Panc1 (cell line): Measurements from ENCODE around the gene PRM3. TPM values are rescaled to one million over a fixed set of nuclear protein-coding genes. Genes with fewer than 3 reads are reported as not detected.

ENCODE experiments used
- ATAC-seq: fragments of 200-7000 bp; cut with Tn5 transposase; 2 replicates; pipeline ENCODE4 v1.9.1; 2020; ENCODE audit warnings: mild to moderate bottlenecking, moderate library complexity
- BruUV-seq: library from RNA; stranded (reverse); fragments of 400-500 nt; replicated peaks from 2 replicates; lab custom pipeline; 2021; lab: Mats Ljungman, UMichigan
- CTCF ChIA-PET: fragments of 300-600 bp; sonication (Branson Sonifier 250); formaldehyde crosslinking; loops from one replicate; lab custom pipeline; 2022; ENCODE audit warnings: antibody characterized with exemption; lab: Charles Lee
- POLR2A ChIA-PET: fragments of 300-600 bp; sonication (Branson Sonifier 250); formaldehyde crosslinking; loops from one replicate; lab custom pipeline; 2022; ENCODE audit warnings: antibody characterized with exemption; lab: Charles Lee
- DNase-seq: peaks from one replicate; pipeline ENCODE4 v3.0.0-alpha.2; 2010; ENCODE audit warnings: low read depth, low spot score
- H3K27ac ChIP-seq: 2 replicates; pipeline ENCODE4 v1.5.1; 2011; ENCODE audit warnings: mild to moderate bottlenecking, low read length, inconsistent platforms
- H3K27me3 ChIP-seq: fragments of 200-500 bp; sonication (Bioruptor generic); 2 replicates; pipeline ENCODE4 v1.6.0; 2014; ENCODE audit warnings: low read length, inconsistent platforms; ENCODE audit not compliant: control insufficient read depth, insufficient read depth
- H3K36me3 ChIP-seq: fragments of 200-500 bp; sonication (Bioruptor generic); 2 replicates; pipeline ENCODE4 v1.5.1; 2014; ENCODE audit warnings: inconsistent platforms, mild to moderate bottlenecking, low read length, moderate library complexity; ENCODE audit not compliant: control insufficient read depth, insufficient read depth
- H3K4me1 ChIP-seq: 2 replicates; pipeline ENCODE4 v1.5.1; 2011; ENCODE audit warnings: inconsistent platforms, mild to moderate bottlenecking, low read length, moderate library complexity; ENCODE audit not compliant: control insufficient read depth, insufficient read depth
- H3K4me3 ChIP-seq, 2 experiments: 2 replicates each; pipeline ENCODE4 v1.5.1; 2011 to 2012; ENCODE audit warnings: low read depth in 2 of 2, low read length in 2 of 2, mild to moderate bottlenecking in 2 of 2, inconsistent platforms in 1 of 2, moderate library complexity in 1 of 2
- H3K9me3 ChIP-seq: fragments of 200-500 bp; sonication (Bioruptor generic); 2 replicates; pipeline ENCODE4 v1.5.1; 2014; ENCODE audit warnings: low read depth, mild to moderate bottlenecking, inconsistent platforms, low read length, moderate library complexity; ENCODE audit not compliant: control insufficient read depth, insufficient read depth
- CTCF ChIP-seq: fragments of 450-650 bp; IDR thresholded peaks from 2 replicates; pipeline ENCODE4 v1.5.1; 2017; ENCODE audit warnings: mild to moderate bottlenecking
- POLR2AphosphoS5 ChIP-seq: IDR thresholded peaks from 2 replicates; pipeline ENCODE4 v1.6.1; 2012; ENCODE audit warnings: mild to moderate bottlenecking, low read depth, low read length, moderate library complexity
- SIN3A ChIP-seq: IDR thresholded peaks from 2 replicates; pipeline ENCODE4 v1.6.1; 2012; ENCODE audit warnings: low read depth, mild to moderate bottlenecking, low read length, moderate library complexity, borderline replicate concordance; ENCODE audit not compliant: insufficient read depth
- TCF7L2 ChIP-seq: IDR thresholded peaks from 2 replicates; pipeline ENCODE4 v1.6.1; 2011; ENCODE audit warnings: mild to moderate bottlenecking, low read depth, low read length, inconsistent platforms
- in situ Hi-C: cut with HindIII; loops from 2 replicates; pipeline ENCODE4 v1.10.0; 2016; ENCODE audit warnings: low sequenced_read_pairs, low pct_unique_long_range_greater_than_20kb
- intact Hi-C: fragments of 100-400 bp; cut with micrococcal nuclease; formaldehyde crosslinking; loops from one replicate; pipeline ENCODE4 v1.10.0; 2022; ENCODE audit not compliant: unreplicated experiment
- total RNA-seq: library from RNA; stranded (reverse); gene quantifications from one replicate; pipeline ENCODE4 v1.2.1, GENCODE V29; 2021; ENCODE audit not compliant: unreplicated experiment
- TF ChIP-seq, protein P1 (sequence below), 2 experiments: IDR thresholded peaks; 2 replicates each; pipeline ENCODE4 v1.6.1; 2011 to 2012; ENCODE audit warnings: low read depth in 2 of 2, control low read depth in 1 of 2, low read length in 1 of 2, mild to moderate bottlenecking in 1 of 2, moderate library complexity in 1 of 2; ENCODE audit not compliant: insufficient read depth in 1 of 2

Gene PRM3
- total RNA-seq, 1 experiment from 2014 or later = not detected

DNA sequence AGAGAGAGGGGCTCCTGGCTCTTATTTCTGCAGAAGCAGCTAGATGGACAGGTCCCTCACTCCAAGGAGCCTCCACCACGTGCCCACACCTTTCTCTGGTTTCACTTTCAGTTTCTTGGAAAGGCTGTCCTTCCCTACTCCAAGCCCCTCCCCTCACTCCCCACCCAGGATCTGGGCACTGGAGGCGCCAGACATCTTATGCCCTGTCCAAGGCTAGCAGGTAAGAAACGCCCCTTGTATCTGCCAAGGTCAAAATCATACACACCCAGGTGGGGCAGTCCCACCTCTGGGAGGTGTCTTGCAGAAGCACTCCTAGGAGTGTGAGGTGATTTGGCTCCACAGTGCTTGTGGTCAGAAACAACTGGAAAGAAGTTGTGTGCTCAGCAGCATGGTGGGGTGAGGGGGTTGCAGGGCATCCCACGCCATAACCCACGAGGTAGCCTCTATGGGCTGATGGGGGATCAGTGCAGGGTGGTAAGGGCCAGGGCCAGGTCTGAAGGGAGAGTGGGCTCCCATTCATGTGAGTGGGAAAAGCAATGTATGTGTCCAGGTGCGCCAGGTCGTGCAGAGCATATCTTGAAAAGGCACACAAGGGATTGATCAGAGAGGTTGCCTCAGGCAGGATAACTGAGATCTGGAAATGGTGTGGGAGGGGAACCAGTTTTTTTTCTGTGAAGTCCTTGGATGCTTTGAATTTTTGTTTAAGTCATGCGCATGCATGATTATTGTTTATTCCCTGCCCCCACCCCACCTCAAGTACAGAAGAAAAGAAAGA is 39.5 kb upstream of the PRM3 start:
- DNase-seq (no peak), ATAC-seq (peak; percentile 45; the same call in 1 of the 2 replicates)
- peak overlapping the region in 1 of 2 experiments; percentile 14; a peak in 1 of 4 replicates for H3K4me3 ChIP-seq
- H3K27me3 ChIP-seq = no peaks in the 10 kb centered on the region
- H3K4me1 ChIP-seq = peaks cover 21% of the 10 kb centered on the region
- in situ Hi-C loops (no loop called here), intact Hi-C loops (no loop called here)
- H3K27ac ChIP-seq = peak overlapping the region; percentile 68; the same call in 1 of the 2 replicates
- CTCF ChIA-PET = interaction anchor here (0.6 kb wide), 1 partner anchor 33 kb away, joined by 5 read pairs; no protein-coding TSS in a partner anchor
- no peaks in the 10 kb centered on the region for H3K9me3 ChIP-seq
- no TSS peak for BruUV-seq
- TF ChIP-seq TCF7L2 (no peak), SIN3A (no peak), POLR2AphosphoS5 (no peak), CTCF (no peak)
- TF ChIP-seq, protein P1, sequence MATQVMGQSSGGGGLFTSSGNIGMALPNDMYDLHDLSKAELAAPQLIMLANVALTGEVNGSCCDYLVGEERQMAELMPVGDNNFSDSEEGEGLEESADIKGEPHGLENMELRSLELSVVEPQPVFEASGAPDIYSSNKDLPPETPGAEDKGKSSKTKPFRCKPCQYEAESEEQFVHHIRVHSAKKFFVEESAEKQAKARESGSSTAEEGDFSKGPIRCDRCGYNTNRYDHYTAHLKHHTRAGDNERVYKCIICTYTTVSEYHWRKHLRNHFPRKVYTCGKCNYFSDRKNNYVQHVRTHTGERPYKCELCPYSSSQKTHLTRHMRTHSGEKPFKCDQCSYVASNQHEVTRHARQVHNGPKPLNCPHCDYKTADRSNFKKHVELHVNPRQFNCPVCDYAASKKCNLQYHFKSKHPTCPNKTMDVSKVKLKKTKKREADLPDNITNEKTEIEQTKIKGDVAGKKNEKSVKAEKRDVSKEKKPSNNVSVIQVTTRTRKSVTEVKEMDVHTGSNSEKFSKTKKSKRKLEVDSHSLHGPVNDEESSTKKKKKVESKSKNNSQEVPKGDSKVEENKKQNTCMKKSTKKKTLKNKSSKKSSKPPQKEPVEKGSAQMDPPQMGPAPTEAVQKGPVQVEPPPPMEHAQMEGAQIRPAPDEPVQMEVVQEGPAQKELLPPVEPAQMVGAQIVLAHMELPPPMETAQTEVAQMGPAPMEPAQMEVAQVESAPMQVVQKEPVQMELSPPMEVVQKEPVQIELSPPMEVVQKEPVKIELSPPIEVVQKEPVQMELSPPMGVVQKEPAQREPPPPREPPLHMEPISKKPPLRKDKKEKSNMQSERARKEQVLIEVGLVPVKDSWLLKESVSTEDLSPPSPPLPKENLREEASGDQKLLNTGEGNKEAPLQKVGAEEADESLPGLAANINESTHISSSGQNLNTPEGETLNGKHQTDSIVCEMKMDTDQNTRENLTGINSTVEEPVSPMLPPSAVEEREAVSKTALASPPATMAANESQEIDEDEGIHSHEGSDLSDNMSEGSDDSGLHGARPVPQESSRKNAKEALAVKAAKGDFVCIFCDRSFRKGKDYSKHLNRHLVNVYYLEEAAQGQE (IDR thresholded peaks at IDR 0.05; ENCODE audit: insufficient read depth in 1 of 2, low read depth in 2 of 2, low read length in 1 of 2) = no peak
- H3K36me3 ChIP-seq = no peaks in the 10 kb centered on the region
- POLR2A ChIA-PET = no interaction called here

DNA sequence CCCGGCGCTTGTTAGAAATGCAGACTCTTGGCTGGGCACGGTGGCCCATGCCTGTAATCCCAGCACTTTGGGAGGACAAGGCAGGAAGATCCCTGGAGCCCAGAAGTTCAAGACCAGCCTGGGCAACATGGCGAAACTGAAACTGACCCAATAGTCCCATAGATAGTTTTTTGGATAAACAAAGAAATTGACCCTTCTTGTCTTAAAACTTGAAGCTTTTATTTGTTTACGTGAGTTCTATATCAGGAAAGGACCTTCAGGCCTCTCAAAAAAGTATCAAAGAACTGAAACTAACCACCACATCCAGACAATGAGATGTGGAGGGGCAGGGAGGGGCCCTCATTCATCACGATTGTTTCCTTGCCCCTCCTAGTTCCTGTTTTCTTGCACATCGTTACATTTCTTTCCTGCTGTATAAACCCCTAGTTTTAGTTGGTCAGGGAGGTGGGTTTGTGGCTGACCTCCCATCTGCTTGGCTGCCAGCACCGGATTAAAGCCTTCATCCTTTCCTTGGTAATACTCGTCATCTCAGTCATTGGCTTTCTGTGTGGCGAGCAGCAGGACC is 37.6 kb upstream of the PRM3 start:
- no peak for ATAC-seq
- no peak overlapping the region for H3K4me3 ChIP-seq
- POLR2A ChIA-PET = no interaction called here
- no peak overlapping the region for H3K27ac ChIP-seq
- BruUV-seq = no TSS peak
- no peak for DNase-seq
- H3K9me3 ChIP-seq = no peaks in the 10 kb centered on the region
- no peaks in the 10 kb centered on the region for H3K36me3 ChIP-seq
- no peaks in the 10 kb centered on the region for H3K27me3 ChIP-seq
- intact Hi-C loops = no loop called here
- CTCF ChIA-PET = no interaction called here
- TF ChIP-seq, protein P1 (IDR thresholded peaks at IDR 0.05; ENCODE audit: insufficient read depth in 1 of 2, low read depth in 2 of 2, low read length in 1 of 2) = no peak
- peaks cover 21% of the 10 kb centered on the region for H3K4me1 ChIP-seq
- in situ Hi-C loops = no loop called here
